Neutrophil (primary cell): ENCODE results near the gene GPRC5B.

ENCODE experiments used
- H3K27ac ChIP-seq: fragments of 200-600 bp; sonication (generic); 2 replicates; pipeline ENCODE4 v1.5.1; 2016; ENCODE audit warnings: mild to moderate bottlenecking, moderate library complexity
- H3K27me3 ChIP-seq: fragments of 200-600 bp; sonication (generic); 2 replicates; pipeline ENCODE4 v1.6.0; 2016; ENCODE audit warnings: mild to moderate bottlenecking
- H3K36me3 ChIP-seq: fragments of 200-600 bp; sonication (generic); 2 replicates; pipeline ENCODE4 v1.5.1; 2017
- H3K4me1 ChIP-seq, 2 experiments: fragments of 200-600 bp in 1 of 2; sonication (generic) in 1 of 2; 1 replicate in 1 of 2; 2 replicates in 1 of 2; pipeline versions ENCODE4 v1.5.1 to v1.6.1; 2013 to 2016; ENCODE audit warnings: low read depth in 1 of 2, low read length in 1 of 2, mild to moderate bottlenecking in 1 of 2, moderate library complexity in 1 of 2; ENCODE audit not compliant: control insufficient read depth in 1 of 2, insufficient read depth in 1 of 2
- H3K4me3 ChIP-seq, 2 experiments: fragments of 200-600 bp in 1 of 2; sonication (generic) in 1 of 2; 1 replicate in 1 of 2; 2 replicates in 1 of 2; pipeline ENCODE4 v1.5.1; 2013 to 2016; ENCODE audit warnings: low read depth in 1 of 2, low read length in 1 of 2, mild to moderate bottlenecking in 1 of 2, moderate library complexity in 1 of 2
- H3K9me3 ChIP-seq: fragments of 200-600 bp; sonication (generic); 2 replicates; pipeline ENCODE4 v1.5.1; 2016
- TF ChIP-seq, protein P1 (sequence below): fragments of 200-600 bp; sonication (generic); IDR thresholded peaks from 2 replicates; pipeline ENCODE4 v1.5.1; 2016; ENCODE audit warnings: antibody characterized with exemption

Gene GPRC5B

DNA sequence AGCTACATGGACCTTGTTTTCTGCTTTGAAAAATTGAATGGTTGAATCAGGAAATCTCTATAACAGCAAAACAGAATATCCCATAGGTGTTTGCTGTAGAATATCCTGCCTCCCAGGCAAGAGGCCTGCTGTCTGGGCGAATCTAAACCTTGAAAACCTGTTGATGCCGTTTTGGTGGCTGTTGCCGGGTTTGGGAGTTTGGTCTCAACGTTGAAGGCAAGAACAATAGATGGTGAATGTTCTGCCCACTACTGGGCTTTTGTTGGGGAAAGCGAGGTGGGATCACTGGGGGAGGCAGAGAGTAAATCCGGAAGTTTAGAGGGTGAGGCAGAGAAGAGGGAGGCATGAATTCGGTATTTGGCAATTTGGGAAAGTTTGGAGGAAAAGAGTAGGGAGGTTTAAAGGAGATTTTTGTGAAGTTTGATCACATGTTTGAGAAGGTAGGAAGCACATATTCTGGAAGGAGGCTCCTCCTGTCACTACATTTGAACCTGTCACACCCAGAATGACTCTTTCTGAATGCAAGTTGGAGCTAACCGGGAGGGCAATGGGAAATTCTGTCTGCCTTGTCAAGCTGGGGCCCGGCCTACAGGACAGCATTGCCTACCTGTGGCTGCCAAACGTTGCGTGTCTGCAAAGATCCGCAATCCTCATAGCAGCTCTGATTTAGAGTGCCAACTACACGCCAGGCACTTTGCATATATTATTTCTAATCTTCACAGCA, 46.5 kb downstream of the GPRC5B start:
- Histone ChIP-seq H3K9me3 (no peaks in the 10 kb centered on the region), H3K4me3 (no peak overlapping the region), H3K27me3 (no peaks in the 10 kb centered on the region), H3K27ac (no peak overlapping the region), H3K36me3 (no peaks in the 10 kb centered on the region), H3K4me1 (no peaks in the 10 kb centered on the region)
- TF ChIP-seq, protein P1, sequence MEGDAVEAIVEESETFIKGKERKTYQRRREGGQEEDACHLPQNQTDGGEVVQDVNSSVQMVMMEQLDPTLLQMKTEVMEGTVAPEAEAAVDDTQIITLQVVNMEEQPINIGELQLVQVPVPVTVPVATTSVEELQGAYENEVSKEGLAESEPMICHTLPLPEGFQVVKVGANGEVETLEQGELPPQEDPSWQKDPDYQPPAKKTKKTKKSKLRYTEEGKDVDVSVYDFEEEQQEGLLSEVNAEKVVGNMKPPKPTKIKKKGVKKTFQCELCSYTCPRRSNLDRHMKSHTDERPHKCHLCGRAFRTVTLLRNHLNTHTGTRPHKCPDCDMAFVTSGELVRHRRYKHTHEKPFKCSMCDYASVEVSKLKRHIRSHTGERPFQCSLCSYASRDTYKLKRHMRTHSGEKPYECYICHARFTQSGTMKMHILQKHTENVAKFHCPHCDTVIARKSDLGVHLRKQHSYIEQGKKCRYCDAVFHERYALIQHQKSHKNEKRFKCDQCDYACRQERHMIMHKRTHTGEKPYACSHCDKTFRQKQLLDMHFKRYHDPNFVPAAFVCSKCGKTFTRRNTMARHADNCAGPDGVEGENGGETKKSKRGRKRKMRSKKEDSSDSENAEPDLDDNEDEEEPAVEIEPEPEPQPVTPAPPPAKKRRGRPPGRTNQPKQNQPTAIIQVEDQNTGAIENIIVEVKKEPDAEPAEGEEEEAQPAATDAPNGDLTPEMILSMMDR = no peak

DNA sequence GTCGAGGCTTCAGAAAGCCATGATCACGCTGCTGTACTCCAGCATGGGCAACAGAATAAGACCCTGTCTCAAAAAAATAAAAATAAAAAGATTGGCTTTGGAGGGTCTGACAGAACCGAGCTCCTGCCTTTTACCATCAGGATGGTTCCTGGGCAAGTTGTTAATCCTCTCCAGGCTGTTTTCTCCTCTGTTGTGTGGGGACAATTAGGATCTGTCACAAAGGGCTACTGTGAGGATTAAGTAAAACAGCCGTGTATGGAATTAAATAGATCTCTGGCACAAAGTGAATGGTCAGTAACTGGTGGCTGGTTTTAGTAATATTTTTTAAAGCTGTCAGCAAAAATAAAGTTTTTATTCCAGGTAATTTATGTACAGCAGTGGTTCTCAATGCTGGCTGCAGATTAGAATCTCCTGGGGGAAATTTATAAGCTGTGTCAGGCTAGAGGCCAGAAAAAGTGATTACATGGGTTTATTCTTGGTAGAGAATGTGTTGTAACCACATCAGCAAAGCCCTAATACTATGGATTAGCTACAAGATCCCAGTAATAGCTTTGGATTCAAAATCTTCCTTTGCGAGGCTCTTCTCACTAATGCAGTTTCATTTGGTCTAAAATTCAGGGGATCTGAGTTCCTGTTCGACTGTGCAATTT, 47.2 kb downstream of the GPRC5B start:
- TF ChIP-seq, protein P1 = no peak
- H3K36me3 ChIP-seq = no peaks in the 10 kb centered on the region
- no peak overlapping the region for H3K4me3 ChIP-seq
- H3K9me3 ChIP-seq = no peaks in the 10 kb centered on the region
- no peaks in the 10 kb centered on the region for H3K27me3 ChIP-seq
- no peaks in the 10 kb centered on the region for H3K4me1 ChIP-seq
- no peak overlapping the region for H3K27ac ChIP-seq

DNA sequence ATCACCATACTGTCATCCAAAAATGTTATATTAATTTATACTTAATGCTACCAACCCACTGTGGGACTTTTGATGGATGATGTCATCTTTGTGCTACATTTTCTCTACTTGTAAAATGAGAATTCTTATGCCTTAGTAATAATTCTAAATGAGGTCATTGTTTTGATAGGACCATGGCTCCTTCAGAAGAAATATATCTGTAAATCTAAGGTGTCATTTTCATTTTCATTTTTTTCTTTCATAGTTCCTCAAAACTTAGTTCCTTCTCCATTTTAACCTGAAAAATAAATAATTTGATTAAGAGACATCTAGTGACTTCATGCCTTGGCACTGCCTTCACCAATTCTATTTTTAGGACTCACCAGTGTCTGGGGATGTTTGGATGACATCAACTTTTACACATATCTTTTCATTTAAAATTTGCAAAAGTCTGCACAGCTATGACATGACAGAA, 48.7 kb downstream of the GPRC5B start:
- TF ChIP-seq, protein P1 = no peak
- H3K4me1 ChIP-seq = no peaks in the 10 kb centered on the region
- no peaks in the 10 kb centered on the region for H3K36me3 ChIP-seq
- no peak overlapping the region for H3K27ac ChIP-seq
- H3K27me3 ChIP-seq = no peaks in the 10 kb centered on the region
- H3K9me3 ChIP-seq = no peaks in the 10 kb centered on the region
- no peak overlapping the region for H3K4me3 ChIP-seq

DNA sequence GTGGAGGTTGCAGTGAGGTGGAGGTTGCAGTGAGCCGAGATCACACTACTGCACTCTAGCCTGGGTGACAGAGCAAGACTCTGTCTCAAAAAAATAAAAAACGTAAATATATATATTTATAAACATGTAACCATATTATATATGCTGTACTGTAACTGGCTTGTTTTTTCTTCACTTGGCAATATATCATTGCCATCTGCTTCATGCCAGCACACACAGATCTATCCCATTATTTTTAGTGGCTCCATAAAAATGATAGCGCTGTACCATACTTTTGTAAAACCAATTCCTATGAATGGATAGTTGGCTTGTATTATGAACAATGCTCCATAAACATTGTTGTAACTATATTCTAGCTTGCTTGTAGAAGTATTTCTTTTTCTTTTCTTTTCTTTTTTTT, 49.5 kb downstream of the GPRC5B start:
- Histone ChIP-seq H3K9me3 (no peaks in the 10 kb centered on the region), H3K27me3 (no peaks in the 10 kb centered on the region), H3K27ac (no peak overlapping the region), H3K36me3 (no peaks in the 10 kb centered on the region), H3K4me1 (no peaks in the 10 kb centered on the region), H3K4me3 (no peak overlapping the region)
- TF ChIP-seq, protein P1 = no peak

DNA sequence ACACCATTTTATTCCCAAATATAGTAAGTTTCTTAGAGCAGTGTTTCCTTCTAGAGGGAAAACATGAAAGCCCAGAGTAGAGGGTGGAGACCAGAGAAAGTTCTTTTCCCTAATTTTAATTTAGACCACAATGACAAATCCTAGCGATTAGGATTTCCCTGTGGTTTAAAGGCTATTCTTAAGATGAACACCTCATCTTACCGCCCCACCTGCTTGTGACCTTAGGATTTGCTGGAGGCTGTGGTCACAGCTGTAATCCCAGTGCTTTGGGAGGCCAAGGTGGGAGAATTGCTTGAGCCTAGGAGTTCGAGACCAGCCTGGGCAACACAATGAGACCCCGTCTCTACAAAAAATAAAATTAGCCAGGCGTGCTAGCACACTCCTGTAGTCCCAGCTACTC, 51.1 kb downstream of the GPRC5B start:
- no peak overlapping the region for H3K4me3 ChIP-seq
- no peaks in the 10 kb centered on the region for H3K4me1 ChIP-seq
- TF ChIP-seq, protein P1 = no peak
- no peaks in the 10 kb centered on the region for H3K36me3 ChIP-seq
- H3K27ac ChIP-seq = no peak overlapping the region
- H3K27me3 ChIP-seq = no peaks in the 10 kb centered on the region
- H3K9me3 ChIP-seq = no peaks in the 10 kb centered on the region
